ENCODE measurements around the gene MLXIP.

Gene MLXIP

GRCh38 chr12:122126342-122126635 is 47.7 kb downstream of the MLXIP start:
- no peak for DNase-seq (ENCODE audit: low read depth)

GRCh38 chr12:122126713-122127597 is 48.4 kb downstream of the MLXIP start:
- no peak for DNase-seq (ENCODE audit: low read depth)

GRCh38 chr12:122127839-122128238 is 49.3 kb downstream of the MLXIP start:
- no peak for DNase-seq (ENCODE audit: low read depth)

- DNase-seq (ENCODE audit: low read depth) = no peak
These were observed 49.9 kb downstream of the MLXIP start for GRCh38 chr12:122128481-122128880.

- no peak for DNase-seq (ENCODE audit: low read depth)
These were observed 50.6 kb downstream of the MLXIP start for GRCh38 chr12:122129131-122129530.

GRCh38 chr12:122130150-122130549 is 51.6 kb downstream of the MLXIP start:
- DNase-seq (ENCODE audit: low read depth) = no peak

GRCh38 chr12:122133192-122133950 is 54.8 kb downstream of the MLXIP start:
- no peak for DNase-seq (ENCODE audit: low read depth)

GRCh38 chr12:122135437-122136031 is 57.0 kb downstream of the MLXIP start:
- no peak for DNase-seq (ENCODE audit: low read depth)

GRCh38 chr12:122137229-122137628 is 58.7 kb downstream of the MLXIP start:
- DNase-seq (ENCODE audit: low read depth) = no peak

GRCh38 chr12:122137681-122138080 is 59.1 kb downstream of the MLXIP start:
- DNase-seq (ENCODE audit: low read depth) = no peak

GRCh38 chr12:122138181-122138580 is 59.6 kb downstream of the MLXIP start:
- no peak for DNase-seq (ENCODE audit: low read depth)

GRCh38 chr12:122138616-122139015 is 60.1 kb downstream of the MLXIP start:
- DNase-seq (ENCODE audit: low read depth) = no peak

- no peak for DNase-seq (ENCODE audit: low read depth)
These were observed 60.7 kb downstream of the MLXIP start for GRCh38 chr12:122139266-122139665.

GRCh38 chr12:122139941-122140340 is 61.4 kb downstream of the MLXIP start:
- no peak for DNase-seq (ENCODE audit: low read depth)

- DNase-seq (ENCODE audit: low read depth) = no peak
These were observed 62.1 kb downstream of the MLXIP start for GRCh38 chr12:122140467-122141257.

GRCh38 chr12:122141911-122142725 is 63.6 kb downstream of the MLXIP start:
- DNase-seq (ENCODE audit: low read depth) = no peak

- no peak for DNase-seq (ENCODE audit: low read depth)
These were observed 64.3 kb downstream of the MLXIP start for GRCh38 chr12:122142857-122143256.

GRCh38 chr12:122144885-122145284 is 66.3 kb downstream of the MLXIP start:
- no peak for DNase-seq (ENCODE audit: low read depth)

- DNase-seq (ENCODE audit: low read depth) = no peak
These were observed 67.2 kb downstream of the MLXIP start for GRCh38 chr12:122145505-122146330.

GRCh38 chr12:122147514-122148290 is 69.1 kb downstream of the MLXIP start:
- DNase-seq (ENCODE audit: low read depth) = no peak

Data from activated T-helper 9 cell treated with anti-CD3 and anti-CD28 coated beads, Interleukin-2, amount 50 U/mL, for 16 hours (primary cell).